ENCODE measurements around the gene ABCC8.

ABCC8 gene

DNA sequence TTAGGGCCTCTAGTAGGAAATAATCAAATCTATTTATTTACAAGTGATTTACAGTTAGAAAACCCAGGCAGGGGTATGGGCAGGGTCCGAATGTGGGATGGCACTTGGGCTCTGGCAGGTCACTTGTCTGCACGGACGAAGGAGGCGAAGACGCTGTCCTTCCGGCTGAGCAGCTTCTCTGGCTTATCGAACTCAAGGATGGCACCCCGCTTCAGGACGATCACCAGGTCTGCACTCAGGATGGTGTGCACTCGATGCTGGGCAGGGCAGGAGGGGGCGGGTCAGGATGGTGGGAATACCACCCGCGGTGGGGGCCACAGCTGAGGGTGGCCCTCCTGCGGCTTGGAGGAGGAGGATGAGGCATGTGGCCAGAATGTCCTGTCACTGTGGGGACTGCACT lies 83.8 kb downstream of the ABCC8 start:
- H3K4me3 ChIP-seq (ENCODE audit: low read depth, low read length) = no peak overlapping the region
- TF ChIP-seq, protein P1, sequence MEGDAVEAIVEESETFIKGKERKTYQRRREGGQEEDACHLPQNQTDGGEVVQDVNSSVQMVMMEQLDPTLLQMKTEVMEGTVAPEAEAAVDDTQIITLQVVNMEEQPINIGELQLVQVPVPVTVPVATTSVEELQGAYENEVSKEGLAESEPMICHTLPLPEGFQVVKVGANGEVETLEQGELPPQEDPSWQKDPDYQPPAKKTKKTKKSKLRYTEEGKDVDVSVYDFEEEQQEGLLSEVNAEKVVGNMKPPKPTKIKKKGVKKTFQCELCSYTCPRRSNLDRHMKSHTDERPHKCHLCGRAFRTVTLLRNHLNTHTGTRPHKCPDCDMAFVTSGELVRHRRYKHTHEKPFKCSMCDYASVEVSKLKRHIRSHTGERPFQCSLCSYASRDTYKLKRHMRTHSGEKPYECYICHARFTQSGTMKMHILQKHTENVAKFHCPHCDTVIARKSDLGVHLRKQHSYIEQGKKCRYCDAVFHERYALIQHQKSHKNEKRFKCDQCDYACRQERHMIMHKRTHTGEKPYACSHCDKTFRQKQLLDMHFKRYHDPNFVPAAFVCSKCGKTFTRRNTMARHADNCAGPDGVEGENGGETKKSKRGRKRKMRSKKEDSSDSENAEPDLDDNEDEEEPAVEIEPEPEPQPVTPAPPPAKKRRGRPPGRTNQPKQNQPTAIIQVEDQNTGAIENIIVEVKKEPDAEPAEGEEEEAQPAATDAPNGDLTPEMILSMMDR (IDR thresholded peaks at IDR 0.05; ENCODE audit: borderline replicate concordance, insufficient read depth, low read depth, low read length) = no peak

DNA sequence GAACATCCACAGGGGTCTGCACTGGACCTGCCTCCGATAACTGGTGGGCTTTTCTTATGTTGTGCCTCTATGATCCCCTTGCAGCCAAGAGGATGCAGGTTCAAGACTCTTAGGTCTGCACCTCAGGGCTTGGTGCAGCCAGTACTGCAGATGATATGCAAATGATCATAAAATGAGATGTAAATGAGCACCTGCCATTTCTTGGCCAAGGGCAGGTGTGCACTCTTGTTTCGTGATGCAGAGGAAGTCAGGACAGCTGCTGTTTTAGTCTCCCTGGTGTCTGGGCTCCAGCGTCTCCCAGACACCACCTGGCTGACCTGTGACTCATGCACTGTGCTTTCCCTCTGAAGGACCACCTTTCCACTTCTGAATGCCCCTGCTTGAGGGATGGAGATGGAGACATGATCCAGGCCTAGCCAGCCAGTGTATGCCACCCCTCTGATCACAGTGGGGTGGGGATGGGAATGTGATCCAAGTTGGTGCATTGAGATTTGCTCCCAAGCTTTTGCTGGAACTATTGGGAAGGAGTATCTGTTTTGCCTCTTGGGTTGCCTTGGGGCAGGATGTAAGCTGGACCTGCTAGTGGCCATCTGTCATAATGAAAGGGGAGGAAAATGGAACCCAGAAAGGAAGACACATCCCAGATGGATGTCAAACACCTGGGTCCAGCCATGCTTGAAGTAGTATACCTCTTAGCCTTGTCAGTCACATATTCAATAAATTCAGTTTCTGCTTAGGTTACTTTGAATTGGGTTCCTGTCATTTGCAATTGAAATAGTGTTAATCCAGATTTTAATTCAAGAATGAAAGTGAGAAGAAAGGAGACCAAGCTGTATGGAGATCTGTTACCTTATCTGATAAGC lies 84.9 kb downstream of the ABCC8 start:
- TF ChIP-seq, protein P1 (IDR thresholded peaks at IDR 0.05; ENCODE audit: borderline replicate concordance, insufficient read depth, low read depth, low read length) = no peak
- no peak overlapping the region for H3K4me3 ChIP-seq (ENCODE audit: low read depth, low read length)

DNA sequence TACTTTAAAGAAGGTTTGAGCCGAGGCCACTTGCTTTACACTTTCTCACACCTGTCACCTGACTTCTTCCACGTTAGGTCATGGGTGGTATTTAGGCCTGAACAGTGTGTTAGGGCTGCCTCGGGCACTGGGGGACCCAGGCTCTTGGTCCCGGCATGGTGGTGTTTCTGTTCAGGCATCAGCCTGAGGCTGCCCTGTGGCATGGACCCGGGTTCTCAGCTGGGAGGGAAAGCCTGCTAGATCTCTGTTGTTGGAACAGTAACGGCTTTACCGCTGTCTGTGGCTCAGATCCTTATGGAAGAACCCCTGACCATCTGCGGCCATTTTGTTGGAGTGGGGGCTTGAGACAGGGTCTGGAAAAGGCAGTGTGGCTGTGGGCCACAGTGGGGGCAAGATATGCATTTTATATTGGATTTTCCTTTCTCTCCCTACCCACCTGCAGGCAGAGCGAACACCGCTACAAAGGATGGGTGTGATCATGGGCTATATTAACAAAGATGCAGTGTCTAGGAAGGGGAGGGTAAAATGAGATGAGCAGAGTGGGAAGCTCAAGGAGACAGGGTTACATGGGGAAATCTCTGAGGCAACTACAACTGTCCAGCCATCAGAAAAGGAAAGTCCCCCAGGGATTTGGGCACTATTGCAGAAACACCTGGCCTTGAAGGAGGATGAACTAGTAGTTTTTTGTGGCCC lies 86.5 kb downstream of the ABCC8 start:
- TF ChIP-seq, protein P1 (IDR thresholded peaks at IDR 0.05; ENCODE audit: borderline replicate concordance, insufficient read depth, low read depth, low read length) = no peak
- no peak overlapping the region for H3K4me3 ChIP-seq (ENCODE audit: low read depth, low read length)

DNA sequence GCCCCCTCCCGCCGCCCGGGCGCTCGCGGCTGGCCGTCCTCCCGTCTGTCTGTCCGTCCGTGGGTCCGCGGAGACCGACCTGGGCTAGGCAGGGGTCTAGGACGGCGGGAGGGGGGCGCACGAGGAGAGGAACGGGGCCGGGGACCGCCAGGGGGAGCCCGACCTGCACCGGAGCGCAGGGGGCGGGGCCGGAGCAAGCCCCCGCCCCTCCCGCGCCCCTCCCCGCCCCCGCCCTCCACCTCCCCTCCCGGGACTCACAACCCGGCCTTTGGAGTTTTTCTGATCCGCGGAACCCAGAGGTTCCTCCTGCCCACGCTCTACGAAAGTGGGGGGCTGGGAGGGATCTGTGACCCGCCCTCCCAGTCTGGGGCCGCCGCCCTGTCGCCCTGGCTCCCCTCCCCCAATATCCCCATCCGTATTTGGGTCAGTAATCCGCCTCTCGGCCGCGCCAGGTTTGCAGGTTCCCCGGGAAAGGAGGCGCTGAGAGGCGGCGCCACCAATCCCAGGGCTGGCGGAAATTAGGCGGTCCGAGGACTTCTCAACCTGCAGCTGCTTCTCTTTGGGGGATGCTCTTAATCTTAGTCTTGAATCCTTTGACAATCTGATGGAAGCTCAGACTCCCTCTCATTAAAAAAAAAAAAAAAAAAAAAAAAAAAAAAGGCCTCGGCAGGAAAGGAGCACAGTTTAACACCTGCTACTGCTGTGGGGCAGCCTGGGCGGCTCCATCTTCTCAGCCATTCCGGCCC lies 87.3 kb downstream of the ABCC8 start:
- TF ChIP-seq, protein P1 (IDR thresholded peaks at IDR 0.05; ENCODE audit: borderline replicate concordance, insufficient read depth, low read depth, low read length) = peak; percentile 80
- H3K4me3 ChIP-seq (ENCODE audit: low read depth, low read length) = peak overlapping the region; percentile 31

DNA sequence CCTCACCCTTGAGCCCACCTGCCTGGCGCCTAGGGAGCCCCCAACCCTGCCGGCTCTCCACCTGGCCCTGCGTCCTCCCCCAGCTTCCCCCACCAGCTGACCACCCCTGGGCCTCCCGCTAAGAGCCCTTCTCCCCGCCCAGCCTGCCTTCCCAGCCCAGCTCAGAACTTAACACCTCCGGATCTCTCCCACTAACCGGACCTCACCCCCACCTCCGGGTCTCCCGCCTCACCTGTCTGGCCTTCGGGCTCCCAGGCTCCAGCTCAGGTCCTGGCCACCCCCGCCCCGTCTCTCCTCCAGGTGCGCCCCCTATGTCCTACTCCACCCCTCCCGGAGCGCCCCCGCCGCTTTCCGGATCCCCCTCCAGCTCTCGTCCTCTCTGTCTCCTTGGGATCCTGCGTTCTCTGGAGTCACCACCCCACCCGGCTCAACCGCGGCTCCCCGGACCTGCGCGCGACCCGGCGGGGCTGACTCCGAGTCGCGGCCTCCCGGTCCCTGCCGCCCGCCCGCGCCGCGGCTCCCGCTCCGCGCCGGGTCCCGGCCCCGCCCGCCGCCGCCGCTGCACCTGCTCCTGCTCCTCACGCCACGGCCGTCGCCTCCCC lies 87.9 kb downstream of the ABCC8 start, which contains the start of gene KCNJ11:
Gene KCNJ11, minus strand, starts transcription at position 51 of the 602 bp plus-strand sequence. CDS start 568 bp downstream, outside the sequence.
- TF ChIP-seq, protein P1 (IDR thresholded peaks at IDR 0.05; ENCODE audit: borderline replicate concordance, insufficient read depth, low read depth, low read length) = no peak
- peak within 1 kb of the TSS; percentile 31 for H3K4me3 ChIP-seq (ENCODE audit: low read depth, low read length)

DNA sequence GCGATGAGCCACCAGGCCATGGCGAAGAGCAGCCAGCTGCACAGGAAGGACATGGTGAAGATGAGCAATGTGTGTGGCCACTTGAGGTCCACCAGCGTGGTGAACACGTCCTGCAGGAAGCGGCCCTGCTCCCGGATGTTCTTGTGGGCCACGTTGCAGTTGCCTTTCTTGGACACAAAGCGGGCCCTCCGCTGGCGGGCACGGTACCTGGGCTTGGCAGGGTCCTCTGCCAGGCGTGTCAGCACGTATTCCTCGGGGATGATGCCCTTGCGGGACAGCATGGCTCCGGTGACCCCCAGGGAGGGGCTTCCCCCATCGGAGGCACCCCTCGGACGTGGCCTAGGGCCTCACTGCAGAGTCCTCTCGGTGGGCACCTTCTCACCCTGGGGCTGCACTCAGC lies 88.8 kb downstream of the ABCC8 start:
- H3K4me3 ChIP-seq (ENCODE audit: low read depth, low read length) = no peak overlapping the region
- TF ChIP-seq, protein P1 (IDR thresholded peaks at IDR 0.05; ENCODE audit: borderline replicate concordance, insufficient read depth, low read depth, low read length) = no peak

Data from GM12875 (cell line).